Upper lobe of left lung (tissue), 4 donors: ENCODE data around the gene ZNF714.

Source experiments
- CTCF ChIP-seq, 6 experiments: fragments of 450-650 bp in 4 of 6; fragments of 200-600 bp in 2 of 6; sonication (generic) in 2 of 6; IDR thresholded peaks; one replicate each; pipeline ENCODE4 v1.5.1; 2016 to 2019; ENCODE audit warnings: antibody characterized with exemption in 6 of 6
- EP300 ChIP-seq, 4 donors: sonication (generic); formaldehyde crosslinking; IDR thresholded peaks; one replicate each; pipeline ENCODE4 v1.5.1; 2017; ENCODE audit warnings: antibody characterized with exemption in 4 of 4, control low read depth in 2 of 4
- POLR2A ChIP-seq, 4 donors: fragments of 450-650 bp; IDR thresholded peaks; one replicate each; pipeline ENCODE4 v1.5.1; 2016 to 2017; ENCODE audit warnings: antibody characterized with exemption in 4 of 4, mild to moderate bottlenecking in 2 of 4
- POLR2AphosphoS5 ChIP-seq, 2 donors: sonication (generic); formaldehyde crosslinking; IDR thresholded peaks; one replicate each; pipeline ENCODE4 v1.5.1; 2017; ENCODE audit warnings: antibody characterized with exemption in 2 of 2

GRCh38 chr19:21141787-21142464, 59.9 kb downstream of the ZNF714 start, which contains the start of gene ZNF431:
- TF ChIP-seq CTCF (IDR thresholded peaks at IDR 0.05), result no peak
- peak in 2 of 4 donors; percentile 69 to 83 for TF ChIP-seq POLR2A (IDR thresholded peaks at IDR 0.05)
- TF ChIP-seq EP300 (IDR thresholded peaks at IDR 0.05), result no peak
- peak; percentile 84 to 87 for TF ChIP-seq POLR2AphosphoS5 (IDR thresholded peaks at IDR 0.05)
